Measurements from ENCODE around the gene GATM. TPM values are rescaled to one million over a fixed set of nuclear protein-coding genes. Genes with fewer than 3 reads are reported as not detected.

The GATM gene, protein sequence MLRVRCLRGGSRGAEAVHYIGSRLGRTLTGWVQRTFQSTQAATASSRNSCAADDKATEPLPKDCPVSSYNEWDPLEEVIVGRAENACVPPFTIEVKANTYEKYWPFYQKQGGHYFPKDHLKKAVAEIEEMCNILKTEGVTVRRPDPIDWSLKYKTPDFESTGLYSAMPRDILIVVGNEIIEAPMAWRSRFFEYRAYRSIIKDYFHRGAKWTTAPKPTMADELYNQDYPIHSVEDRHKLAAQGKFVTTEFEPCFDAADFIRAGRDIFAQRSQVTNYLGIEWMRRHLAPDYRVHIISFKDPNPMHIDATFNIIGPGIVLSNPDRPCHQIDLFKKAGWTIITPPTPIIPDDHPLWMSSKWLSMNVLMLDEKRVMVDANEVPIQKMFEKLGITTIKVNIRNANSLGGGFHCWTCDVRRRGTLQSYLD
- 1 to 10 TPM; 5.4 to 6.8 TPM for total RNA-seq
- 10 to 100 TPM; 15.4 to 26.3 (median 20.8) TPM for polyA plus RNA-seq (ENCODE audit: insufficient read length in 6 of 6)
- long read RNA-seq, donor 1, partial matches to known transcripts: 0 of 2 reads
- long read RNA-seq, donor 1, other reads (novel, unspliced or antisense): 0 of 2 reads
- long read RNA-seq, donor 2, partial matches to known transcripts: 0 of 7 reads
- long read RNA-seq, donor 2, other reads (novel, unspliced or antisense): 0 of 7 reads
- long read RNA-seq, donor 3, partial matches to known transcripts: 6 of 10 reads
- long read RNA-seq, donor 3, other reads (novel, unspliced or antisense): 0 of 10 reads
- long read RNA-seq, donor 4, partial matches to known transcripts: 1 of 1 reads
- long read RNA-seq, donor 4, other reads (novel, unspliced or antisense): 0 of 1 reads
- long read RNA-seq, donor 5, partial matches to known transcripts: 0 of 3 reads
- long read RNA-seq, donor 5, other reads (novel, unspliced or antisense): 0 of 3 reads
- long read RNA-seq, donor 6, partial matches to known transcripts: 0 of 1 reads
- long read RNA-seq, donor 6, other reads (novel, unspliced or antisense): 0 of 1 reads
- long read RNA-seq, donor 7, partial matches to known transcripts: 0 of 2 reads
- long read RNA-seq, donor 7, other reads (novel, unspliced or antisense): 0 of 2 reads
- long read RNA-seq, donor 8, partial matches to known transcripts: 6 of 7 reads
- long read RNA-seq, donor 8, other reads (novel, unspliced or antisense): 0 of 7 reads
- long read RNA-seq, donor 9, partial matches to known transcripts: 0 of 2 reads
- long read RNA-seq, donor 9, other reads (novel, unspliced or antisense): 0 of 2 reads
- long read RNA-seq, donor 10: 0 reads
- long read RNA-seq, donor 11: 0 reads
- long read RNA-seq, donor 12, transcript GATM-201 (9 exons, 2,597 nt): major isoform, 6 of 14 reads
- long read RNA-seq, donor 12, partial matches to known transcripts: 7 of 14 reads
- long read RNA-seq, donor 12, other reads (novel, unspliced or antisense): 0 of 14 reads

DNA sequence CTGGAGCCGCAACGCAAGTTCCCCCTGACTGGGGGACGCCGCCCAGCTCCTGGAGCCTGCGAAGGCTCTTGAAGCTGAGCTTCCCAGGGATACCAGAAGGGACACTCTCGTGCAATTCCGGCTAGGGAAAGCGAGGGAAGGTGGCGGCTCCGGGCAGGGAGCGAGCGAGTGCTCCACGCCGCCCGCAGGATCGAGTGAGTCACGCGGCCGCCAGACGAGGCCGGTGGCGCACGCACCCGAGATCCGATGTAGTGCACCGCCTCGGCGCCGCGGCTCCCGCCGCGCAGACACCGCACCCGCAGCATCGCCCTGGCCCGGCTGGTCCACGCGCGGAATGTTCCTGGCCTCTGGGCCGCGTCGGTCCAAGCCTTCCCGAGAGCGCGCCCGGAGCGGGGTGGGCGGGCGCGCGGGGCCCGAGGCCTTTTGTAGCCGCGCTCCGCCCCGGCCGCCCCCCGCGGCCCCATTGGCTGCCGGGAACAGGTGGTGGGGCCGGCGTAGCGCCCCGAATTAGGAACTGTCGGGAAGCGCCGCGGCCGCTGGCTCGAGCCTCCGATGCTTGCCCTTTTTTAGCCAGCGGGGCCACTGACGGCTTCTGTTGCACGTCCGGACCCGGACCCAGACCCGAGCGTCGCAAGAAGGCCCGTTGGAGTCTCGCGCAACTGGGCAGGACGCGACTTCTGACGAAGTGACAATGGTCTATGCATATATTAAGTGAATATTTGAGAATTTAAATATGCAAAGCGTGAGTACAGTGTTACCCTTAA, at the start of gene GATM:
Gene GATM (minus strand): TSS at position 396 of the 764 bp plus-strand sequence. CDS start 91 bp downstream, at position 305.
- H3K27ac ChIP-seq: peak within 1 kb of the TSS; percentile 36 to 50
- intact Hi-C loops (cut with DNase I): no loop called here

DNA sequence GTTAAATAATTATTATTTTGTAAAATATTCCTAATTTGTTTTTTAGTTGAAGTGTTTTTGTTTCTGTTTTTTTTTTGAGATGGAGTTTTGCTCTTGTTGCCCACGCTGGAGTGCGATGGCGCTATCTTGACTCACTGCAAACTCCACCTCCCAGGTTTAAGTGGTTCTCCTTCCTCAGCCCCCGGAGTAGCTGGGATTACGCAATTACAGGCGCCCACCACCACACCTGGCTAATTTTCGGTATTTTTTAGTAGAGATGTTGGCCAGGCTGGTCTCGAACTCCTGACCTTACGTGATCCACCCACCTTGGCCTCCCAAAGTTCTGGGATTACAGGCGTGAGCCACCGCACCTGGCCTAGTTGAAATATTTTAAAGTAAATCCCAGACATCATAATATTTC, 48.7 kb upstream of the GATM start:
- no peak for ATAC-seq
- Histone ChIP-seq H3K27ac (no peak overlapping the region), H3K9me3 (no peaks in the 10 kb centered on the region), H3K27me3 (peaks cover 0 to 4% of the 10 kb centered on the region in 2 donors), H3K4me3 (no peak overlapping the region), H3K36me3 (peaks cover 0 to 12% of the 10 kb centered on the region in 2 donors), H3K4me1 (peaks cover 3 to 13% of the 10 kb centered on the region in 2 donors)
- DNase-seq: no peak
- intact Hi-C loops (cut with DNase I): no loop called here
- TF ChIP-seq, protein P1, sequence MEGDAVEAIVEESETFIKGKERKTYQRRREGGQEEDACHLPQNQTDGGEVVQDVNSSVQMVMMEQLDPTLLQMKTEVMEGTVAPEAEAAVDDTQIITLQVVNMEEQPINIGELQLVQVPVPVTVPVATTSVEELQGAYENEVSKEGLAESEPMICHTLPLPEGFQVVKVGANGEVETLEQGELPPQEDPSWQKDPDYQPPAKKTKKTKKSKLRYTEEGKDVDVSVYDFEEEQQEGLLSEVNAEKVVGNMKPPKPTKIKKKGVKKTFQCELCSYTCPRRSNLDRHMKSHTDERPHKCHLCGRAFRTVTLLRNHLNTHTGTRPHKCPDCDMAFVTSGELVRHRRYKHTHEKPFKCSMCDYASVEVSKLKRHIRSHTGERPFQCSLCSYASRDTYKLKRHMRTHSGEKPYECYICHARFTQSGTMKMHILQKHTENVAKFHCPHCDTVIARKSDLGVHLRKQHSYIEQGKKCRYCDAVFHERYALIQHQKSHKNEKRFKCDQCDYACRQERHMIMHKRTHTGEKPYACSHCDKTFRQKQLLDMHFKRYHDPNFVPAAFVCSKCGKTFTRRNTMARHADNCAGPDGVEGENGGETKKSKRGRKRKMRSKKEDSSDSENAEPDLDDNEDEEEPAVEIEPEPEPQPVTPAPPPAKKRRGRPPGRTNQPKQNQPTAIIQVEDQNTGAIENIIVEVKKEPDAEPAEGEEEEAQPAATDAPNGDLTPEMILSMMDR (IDR thresholded peaks at IDR 0.05): no peak

More for the DNA sequence above, at the start of gene GATM:
- DNase-seq: peak; percentile 48 to 91 (median 72)
- peaks cover 26 to 51% of the 10 kb centered on the region in 2 donors for H3K27me3 ChIP-seq
- peak within 1 kb of the TSS; percentile 36 to 53 for H3K4me3 ChIP-seq
- TF ChIP-seq, protein P1 (IDR thresholded peaks at IDR 0.05): peak; percentile 12 to 40
- peaks cover 6 to 22% of the 10 kb centered on the region in 2 donors for H3K4me1 ChIP-seq
- no peaks in the 10 kb centered on the region for H3K36me3 ChIP-seq
- peak; percentile 95 for ATAC-seq
- no peaks in the 10 kb centered on the region for H3K9me3 ChIP-seq

DNA sequence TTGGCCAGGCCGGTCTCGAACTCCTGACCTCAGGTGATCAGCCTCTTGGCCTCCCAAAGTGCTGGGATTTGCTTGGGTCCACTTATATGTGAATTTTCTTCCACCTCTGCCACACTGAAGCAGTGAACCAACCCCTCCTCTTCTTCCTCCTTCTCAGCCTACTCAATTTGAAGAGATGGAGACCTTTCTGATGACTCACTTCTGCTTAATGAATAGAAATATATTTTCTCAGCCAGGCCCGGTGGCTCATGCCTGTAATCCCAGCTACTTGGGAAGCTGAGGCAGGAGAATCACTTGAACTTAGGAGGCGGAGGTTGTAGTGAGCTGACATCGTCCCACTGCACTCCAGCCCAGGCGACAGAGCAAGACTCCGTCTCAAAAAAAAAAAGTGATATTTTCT, 46.8 kb upstream of the GATM start:
- no peak overlapping the region for H3K27ac ChIP-seq
- no peak for DNase-seq
- H3K27me3 ChIP-seq: no peaks in the 10 kb centered on the region
- no peaks in the 10 kb centered on the region for H3K9me3 ChIP-seq
- H3K36me3 ChIP-seq: peaks cover 0 to 32% of the 10 kb centered on the region in 2 donors
- TF ChIP-seq, protein P1 (IDR thresholded peaks at IDR 0.05): no peak
- H3K4me1 ChIP-seq: peaks cover 3 to 4% of the 10 kb centered on the region in 2 donors
- no peak overlapping the region for H3K4me3 ChIP-seq
- intact Hi-C loops (cut with DNase I): no loop called here
- ATAC-seq: peak; percentile 73

DNA sequence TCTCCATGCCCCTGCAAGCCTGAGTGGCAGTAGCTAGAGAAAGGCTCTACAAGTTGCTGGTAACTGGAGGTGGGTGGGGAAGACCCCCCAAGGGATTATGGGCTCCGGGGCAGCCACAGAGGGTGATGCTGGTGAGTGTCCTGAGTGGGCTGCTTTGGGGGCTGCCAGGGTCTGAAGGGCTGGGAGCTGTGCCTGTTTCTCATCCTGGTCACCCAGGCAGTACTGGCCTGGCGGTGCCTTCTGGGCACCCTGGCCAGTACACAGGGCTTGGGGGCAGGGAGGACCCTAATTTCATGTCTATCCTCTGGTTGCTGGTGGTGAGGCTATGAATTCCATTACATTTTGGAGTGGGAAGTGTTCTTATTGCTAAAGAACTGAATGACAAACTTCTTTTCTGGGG, 46.1 kb upstream of the GATM start:
- TF ChIP-seq, protein P1 (IDR thresholded peaks at IDR 0.05): no peak
- no peak for DNase-seq
- no peak overlapping the region for H3K27ac ChIP-seq
- H3K36me3 ChIP-seq: peaks cover 0 to 39% of the 10 kb centered on the region in 2 donors
- H3K4me3 ChIP-seq: no peak overlapping the region
- no peak for ATAC-seq
- no peaks in the 10 kb centered on the region for H3K9me3 ChIP-seq
- H3K4me1 ChIP-seq: no peaks in the 10 kb centered on the region
- intact Hi-C loops (cut with DNase I): no loop called here
- no peaks in the 10 kb centered on the region for H3K27me3 ChIP-seq
